GM23338 (cell line): ENCODE measurements around the gene GDF7. TPM values are rescaled to one million over a fixed set of nuclear protein-coding genes. Genes with fewer than 3 reads are reported as not detected.

Experiments used
- ATAC-seq: fragments of 200-7000 bp; cut with Tn5 transposase; 3 replicates; pipeline ENCODE4 v1.9.1; 2020
- DNase-seq: peaks from one replicate; pipeline ENCODE4 v3.0.0-alpha.2; 2015; ENCODE audit warnings: low spot score
- H2AFZ ChIP-seq: fragments of 200-600 bp; sonication (generic); 2 replicates; pipeline ENCODE4 v1.8.0; 2016; ENCODE audit warnings: antibody characterized with exemption, mild to moderate bottlenecking, moderate library complexity
- H3F3A ChIP-seq: fragments of 200-600 bp; sonication (generic); replicated peaks from 2 replicates; pipeline ENCODE4 v1.8.0; 2017; ENCODE audit warnings: antibody characterized with exemption, mixed run types, low read depth
- H3K27ac ChIP-seq: fragments of 200-600 bp; sonication (generic); 2 replicates; pipeline ENCODE4 v1.6.1; 2016; ENCODE audit warnings: low read depth
- H3K27me3 ChIP-seq: fragments of 200-600 bp; sonication (generic); 2 replicates; pipeline ENCODE4 v1.8.0; 2016; ENCODE audit warnings: mild to moderate bottlenecking, mixed run types, moderate library complexity; ENCODE audit not compliant: insufficient read depth
- H3K36me3 ChIP-seq: fragments of 200-600 bp; sonication (generic); 2 replicates; pipeline ENCODE4 v1.8.0; 2016; ENCODE audit warnings: mild to moderate bottlenecking; ENCODE audit not compliant: insufficient read depth
- H3K4me1 ChIP-seq: fragments of 200-600 bp; sonication (generic); 2 replicates; pipeline ENCODE4 v1.8.0; 2016; ENCODE audit warnings: mild to moderate bottlenecking, moderate library complexity; ENCODE audit not compliant: insufficient read depth
- H3K4me2 ChIP-seq: fragments of 200-600 bp; sonication (generic); 2 replicates; pipeline ENCODE4 v1.7.1; 2017; ENCODE audit warnings: mixed run types
- H3K4me3 ChIP-seq: fragments of 200-600 bp; sonication (generic); 2 replicates; pipeline ENCODE4 v1.6.1; 2016; ENCODE audit warnings: mixed run types
- H3K79me2 ChIP-seq: fragments of 200-600 bp; sonication (generic); replicated peaks from 2 replicates; pipeline ENCODE4 v1.8.0; 2017; ENCODE audit warnings: mild to moderate bottlenecking; ENCODE audit not compliant: insufficient read depth
- H3K9me2 ChIP-seq: fragments of 200-600 bp; sonication (generic); 2 replicates; pipeline ENCODE4 v1.8.0; 2017; ENCODE audit not compliant: insufficient read depth
- H4K20me1 ChIP-seq: fragments of 200-600 bp; sonication (generic); replicated peaks from 2 replicates; pipeline ENCODE4 v1.8.0; 2017; ENCODE audit warnings: mild to moderate bottlenecking; ENCODE audit not compliant: insufficient read depth
- H3K27ac Mint-ChIP-seq: 2 replicates; pipeline ENCODE4 v1.8.0; 2020; ENCODE audit warnings: inconsistent platforms, mild to moderate bottlenecking, moderate library complexity, mixed read lengths
- H3K27me3 Mint-ChIP-seq: 3 replicates; pipeline ENCODE4 v1.8.0; 2022; ENCODE audit warnings: low read depth, mild to moderate bottlenecking, moderate library complexity, mixed read lengths, inconsistent platforms; ENCODE audit not compliant: insufficient read depth, poor library complexity
- H3K36me3 Mint-ChIP-seq: 3 replicates; pipeline ENCODE4 v1.8.0; 2021; ENCODE audit warnings: low read depth, mild to moderate bottlenecking, inconsistent platforms, moderate library complexity, mixed read lengths
- H3K4me1 Mint-ChIP-seq: 3 replicates; pipeline ENCODE4 v1.8.0; 2020; ENCODE audit warnings: mild to moderate bottlenecking, inconsistent platforms, mixed read lengths
- H3K4me3 Mint-ChIP-seq: 3 replicates; pipeline ENCODE4 v1.8.0; 2021; ENCODE audit warnings: moderate library complexity, mild to moderate bottlenecking, inconsistent platforms, mixed read lengths
- H3K9me3 Mint-ChIP-seq: 3 replicates; pipeline ENCODE4 v1.8.0; 2020; ENCODE audit warnings: moderate library complexity, mild to moderate bottlenecking, inconsistent platforms, mixed read lengths
- CREB1 ChIP-seq: fragments of 250-450 bp; sonication (Bioruptor Pico); IDR thresholded peaks from 2 replicates; pipeline ENCODE4 v1.5.0; 2020; ENCODE audit warnings: low read depth, mild to moderate bottlenecking, moderate library complexity
- EZH2 ChIP-seq: fragments of 200-600 bp; sonication (generic); IDR thresholded peaks from one replicate; pipeline ENCODE4 v1.8.0; 2017; ENCODE audit warnings: antibody characterized with exemption, mild to moderate bottlenecking, low read depth; ENCODE audit not compliant: unreplicated experiment
- NANOG ChIP-seq: IDR thresholded peaks from 2 replicates; pipeline ENCODE4 v1.6.1; 2016; ENCODE audit warnings: antibody characterized with exemption, borderline replicate concordance
- POLR2AphosphoS5 ChIP-seq: IDR thresholded peaks from 2 replicates; pipeline ENCODE4 v1.6.1; 2016; ENCODE audit warnings: antibody characterized with exemption, low read depth
- STAT1 ChIP-seq: IDR thresholded peaks from one replicate; pipeline ENCODE4 v1.6.1; 2016; ENCODE audit warnings: antibody characterized with exemption; ENCODE audit not compliant: unreplicated experiment
- ZNF331 ChIP-seq: fragments of 250-450 bp; sonication (Bioruptor Pico); IDR thresholded peaks from 2 replicates; pipeline ENCODE4 v1.5.0; 2020; ENCODE audit warnings: low read depth, mild to moderate bottlenecking, moderate library complexity
- polyA plus RNA-seq: library from polyadenylated mRNA; unstranded; fragments of >200 nt; fragmentation: Nextera tagmentation; extraction: Ambion mirVana; gene quantifications from 2 replicates; pipeline ENCODE4 v1.2.1, GENCODE V29; 2016
- total RNA-seq: library from RNA; depleted of rRNA; stranded (reverse); fragments of >200 nt; shearing (Covaris generic); gene quantifications from 2 replicates; pipeline ENCODE4 v1.2.3, GENCODE V29; 2014
- TF ChIP-seq, protein P1 (sequence below): IDR thresholded peaks from 2 replicates; pipeline ENCODE4 v1.6.1; 2016; ENCODE audit warnings: antibody characterized with exemption
- TF ChIP-seq, protein P2 (sequence below): IDR thresholded peaks from one replicate; pipeline ENCODE4 v1.6.1; 2018; ENCODE audit warnings: antibody characterized with exemption; ENCODE audit not compliant: unreplicated experiment
- TF ChIP-seq, protein P3 (sequence below): fragments of 250-450 bp; sonication (Bioruptor Pico); IDR thresholded peaks from 2 replicates; pipeline ENCODE4 v1.5.0; 2020; ENCODE audit warnings: mild to moderate bottlenecking, moderate library complexity

Gene GDF7
- total and polyA plus RNA-seq, 2 experiments from 2014 or later, result 0.19 to 0.52 TPM

DNA sequence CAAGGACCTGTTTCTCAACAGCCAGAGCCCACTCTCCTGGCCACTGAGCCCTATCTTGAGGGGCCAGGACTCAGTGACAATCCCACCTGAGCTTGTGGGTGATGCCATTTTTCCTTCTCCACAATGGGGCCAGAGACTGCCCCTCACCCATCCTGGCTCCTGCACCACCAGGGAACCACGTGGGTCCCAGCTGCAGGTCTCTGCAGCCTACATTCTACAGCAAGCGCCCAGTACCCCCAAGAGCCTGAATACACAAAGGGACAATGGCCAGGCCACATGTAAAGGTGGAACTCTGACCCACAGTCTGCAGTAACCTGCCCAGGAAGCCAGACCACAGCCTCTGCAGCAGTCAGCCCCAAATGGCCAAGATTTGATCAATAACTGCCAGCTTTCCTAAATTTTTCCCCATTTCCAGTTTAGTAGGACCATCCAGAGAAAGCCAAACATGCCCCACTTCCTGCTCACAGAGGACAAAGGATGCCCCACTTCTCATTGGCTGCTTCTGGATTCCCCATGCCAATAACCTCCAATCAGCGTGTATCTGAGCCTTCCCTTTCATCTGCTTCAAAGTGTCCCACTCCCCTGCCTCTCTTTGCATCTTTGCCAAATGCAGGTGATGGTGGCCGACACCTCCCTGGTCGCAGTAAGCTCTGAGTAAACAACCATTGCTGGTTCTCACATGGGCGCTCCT is 35.2 kb upstream of the GDF7 start:
- H3K27me3 ChIP-seq, result no peaks in the 10 kb centered on the region
- no peak overlapping the region for H2AFZ ChIP-seq
- H3K9me3 Mint-ChIP-seq, result no peaks in the 10 kb centered on the region
- H3K27ac ChIP-seq, result no peak overlapping the region
- H3K9me2 ChIP-seq, result no peaks in the 10 kb centered on the region; the same call in 1 of the 2 replicates
- H3K79me2 ChIP-seq, result no peaks in the 10 kb centered on the region
- no peak overlapping the region for H3K4me2 ChIP-seq
- DNase-seq, result no peak
- peaks cover 5% of the 10 kb centered on the region for H3K27me3 Mint-ChIP-seq
- no peaks in the 10 kb centered on the region for H3F3A ChIP-seq
- H4K20me1 ChIP-seq, result no peaks in the 10 kb centered on the region
- no peak overlapping the region for H3K4me3 ChIP-seq
- ATAC-seq, result no peak
- H3K27ac Mint-ChIP-seq, result no peak overlapping the region
- H3K4me1 ChIP-seq, result peaks cover 6% of the 10 kb centered on the region
- no peaks in the 10 kb centered on the region; the same call in 2 of the 3 replicates for H3K36me3 Mint-ChIP-seq
- TF ChIP-seq, protein P1, sequence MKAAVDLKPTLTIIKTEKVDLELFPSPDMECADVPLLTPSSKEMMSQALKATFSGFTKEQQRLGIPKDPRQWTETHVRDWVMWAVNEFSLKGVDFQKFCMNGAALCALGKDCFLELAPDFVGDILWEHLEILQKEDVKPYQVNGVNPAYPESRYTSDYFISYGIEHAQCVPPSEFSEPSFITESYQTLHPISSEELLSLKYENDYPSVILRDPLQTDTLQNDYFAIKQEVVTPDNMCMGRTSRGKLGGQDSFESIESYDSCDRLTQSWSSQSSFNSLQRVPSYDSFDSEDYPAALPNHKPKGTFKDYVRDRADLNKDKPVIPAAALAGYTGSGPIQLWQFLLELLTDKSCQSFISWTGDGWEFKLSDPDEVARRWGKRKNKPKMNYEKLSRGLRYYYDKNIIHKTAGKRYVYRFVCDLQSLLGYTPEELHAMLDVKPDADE, result no peak
- TF ChIP-seq ZNF331 (CRISPR knock-in tag), result no peak
- no peak for TF ChIP-seq NANOG
- no peak for TF ChIP-seq CREB1 (CRISPR knock-in tag)
- TF ChIP-seq, protein P2, sequence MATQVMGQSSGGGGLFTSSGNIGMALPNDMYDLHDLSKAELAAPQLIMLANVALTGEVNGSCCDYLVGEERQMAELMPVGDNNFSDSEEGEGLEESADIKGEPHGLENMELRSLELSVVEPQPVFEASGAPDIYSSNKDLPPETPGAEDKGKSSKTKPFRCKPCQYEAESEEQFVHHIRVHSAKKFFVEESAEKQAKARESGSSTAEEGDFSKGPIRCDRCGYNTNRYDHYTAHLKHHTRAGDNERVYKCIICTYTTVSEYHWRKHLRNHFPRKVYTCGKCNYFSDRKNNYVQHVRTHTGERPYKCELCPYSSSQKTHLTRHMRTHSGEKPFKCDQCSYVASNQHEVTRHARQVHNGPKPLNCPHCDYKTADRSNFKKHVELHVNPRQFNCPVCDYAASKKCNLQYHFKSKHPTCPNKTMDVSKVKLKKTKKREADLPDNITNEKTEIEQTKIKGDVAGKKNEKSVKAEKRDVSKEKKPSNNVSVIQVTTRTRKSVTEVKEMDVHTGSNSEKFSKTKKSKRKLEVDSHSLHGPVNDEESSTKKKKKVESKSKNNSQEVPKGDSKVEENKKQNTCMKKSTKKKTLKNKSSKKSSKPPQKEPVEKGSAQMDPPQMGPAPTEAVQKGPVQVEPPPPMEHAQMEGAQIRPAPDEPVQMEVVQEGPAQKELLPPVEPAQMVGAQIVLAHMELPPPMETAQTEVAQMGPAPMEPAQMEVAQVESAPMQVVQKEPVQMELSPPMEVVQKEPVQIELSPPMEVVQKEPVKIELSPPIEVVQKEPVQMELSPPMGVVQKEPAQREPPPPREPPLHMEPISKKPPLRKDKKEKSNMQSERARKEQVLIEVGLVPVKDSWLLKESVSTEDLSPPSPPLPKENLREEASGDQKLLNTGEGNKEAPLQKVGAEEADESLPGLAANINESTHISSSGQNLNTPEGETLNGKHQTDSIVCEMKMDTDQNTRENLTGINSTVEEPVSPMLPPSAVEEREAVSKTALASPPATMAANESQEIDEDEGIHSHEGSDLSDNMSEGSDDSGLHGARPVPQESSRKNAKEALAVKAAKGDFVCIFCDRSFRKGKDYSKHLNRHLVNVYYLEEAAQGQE, result no peak
- TF ChIP-seq EZH2, result no peak
- no peak overlapping the region for H3K4me3 Mint-ChIP-seq
- H3K4me1 Mint-ChIP-seq, result peaks cover 31% of the 10 kb centered on the region
- H3K36me3 ChIP-seq, result no peaks in the 10 kb centered on the region

DNA sequence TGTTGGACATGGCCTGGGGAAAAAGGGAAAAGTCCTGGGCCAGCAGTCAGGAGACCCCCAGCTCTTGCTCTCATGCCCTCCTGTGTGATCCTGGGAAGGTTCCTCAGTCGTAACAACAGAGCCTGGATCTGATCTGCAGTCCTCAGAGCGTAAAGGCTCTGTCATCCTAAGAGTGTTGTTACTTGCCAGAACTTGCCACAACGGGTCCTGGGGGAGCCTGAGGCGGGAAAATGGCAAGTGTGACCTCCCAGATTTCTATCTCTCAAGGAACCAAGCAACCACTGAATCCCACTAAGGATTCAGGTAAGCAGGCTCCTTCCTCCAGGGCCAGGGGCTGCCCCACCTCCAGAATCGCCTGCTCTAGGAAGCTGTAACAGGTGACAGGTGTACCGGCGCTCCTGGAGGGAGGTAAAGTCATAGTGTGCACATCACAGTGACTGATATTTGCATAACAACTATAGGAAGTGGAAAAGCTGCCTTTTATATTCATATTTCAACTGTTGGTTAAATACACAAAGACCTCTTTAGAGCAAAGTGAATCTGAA is 34.4 kb upstream of the GDF7 start:
- H3K9me2 ChIP-seq, result no peaks in the 10 kb centered on the region; the same call in 1 of the 2 replicates
- DNase-seq (no peak), ATAC-seq (no peak)
- no peaks in the 10 kb centered on the region for H3K79me2 ChIP-seq
- no peaks in the 10 kb centered on the region for H3K27me3 ChIP-seq
- H3F3A ChIP-seq, result no peaks in the 10 kb centered on the region
- H3K4me3 ChIP-seq, result no peak overlapping the region
- no peaks in the 10 kb centered on the region for H3K36me3 ChIP-seq
- H3K27ac ChIP-seq, result no peak overlapping the region
- H2AFZ ChIP-seq, result no peak overlapping the region
- H3K4me2 ChIP-seq, result no peak overlapping the region; the same call in 1 of the 2 replicates
- Mint-ChIP-seq H3K4me3 (no peak overlapping the region), H3K9me3 (no peaks in the 10 kb centered on the region), H3K4me1 (peaks cover 31% of the 10 kb centered on the region), H3K27ac (no peak overlapping the region), H3K36me3 (no peaks in the 10 kb centered on the region; the same call in 2 of the 3 replicates), H3K27me3 (peaks cover 5% of the 10 kb centered on the region)
- H4K20me1 ChIP-seq, result no peaks in the 10 kb centered on the region
- H3K4me1 ChIP-seq, result peaks cover 6% of the 10 kb centered on the region
- TF ChIP-seq STAT1 (no peak), NANOG (no peak), POLR2AphosphoS5 (no peak)
- TF ChIP-seq, protein P3, sequence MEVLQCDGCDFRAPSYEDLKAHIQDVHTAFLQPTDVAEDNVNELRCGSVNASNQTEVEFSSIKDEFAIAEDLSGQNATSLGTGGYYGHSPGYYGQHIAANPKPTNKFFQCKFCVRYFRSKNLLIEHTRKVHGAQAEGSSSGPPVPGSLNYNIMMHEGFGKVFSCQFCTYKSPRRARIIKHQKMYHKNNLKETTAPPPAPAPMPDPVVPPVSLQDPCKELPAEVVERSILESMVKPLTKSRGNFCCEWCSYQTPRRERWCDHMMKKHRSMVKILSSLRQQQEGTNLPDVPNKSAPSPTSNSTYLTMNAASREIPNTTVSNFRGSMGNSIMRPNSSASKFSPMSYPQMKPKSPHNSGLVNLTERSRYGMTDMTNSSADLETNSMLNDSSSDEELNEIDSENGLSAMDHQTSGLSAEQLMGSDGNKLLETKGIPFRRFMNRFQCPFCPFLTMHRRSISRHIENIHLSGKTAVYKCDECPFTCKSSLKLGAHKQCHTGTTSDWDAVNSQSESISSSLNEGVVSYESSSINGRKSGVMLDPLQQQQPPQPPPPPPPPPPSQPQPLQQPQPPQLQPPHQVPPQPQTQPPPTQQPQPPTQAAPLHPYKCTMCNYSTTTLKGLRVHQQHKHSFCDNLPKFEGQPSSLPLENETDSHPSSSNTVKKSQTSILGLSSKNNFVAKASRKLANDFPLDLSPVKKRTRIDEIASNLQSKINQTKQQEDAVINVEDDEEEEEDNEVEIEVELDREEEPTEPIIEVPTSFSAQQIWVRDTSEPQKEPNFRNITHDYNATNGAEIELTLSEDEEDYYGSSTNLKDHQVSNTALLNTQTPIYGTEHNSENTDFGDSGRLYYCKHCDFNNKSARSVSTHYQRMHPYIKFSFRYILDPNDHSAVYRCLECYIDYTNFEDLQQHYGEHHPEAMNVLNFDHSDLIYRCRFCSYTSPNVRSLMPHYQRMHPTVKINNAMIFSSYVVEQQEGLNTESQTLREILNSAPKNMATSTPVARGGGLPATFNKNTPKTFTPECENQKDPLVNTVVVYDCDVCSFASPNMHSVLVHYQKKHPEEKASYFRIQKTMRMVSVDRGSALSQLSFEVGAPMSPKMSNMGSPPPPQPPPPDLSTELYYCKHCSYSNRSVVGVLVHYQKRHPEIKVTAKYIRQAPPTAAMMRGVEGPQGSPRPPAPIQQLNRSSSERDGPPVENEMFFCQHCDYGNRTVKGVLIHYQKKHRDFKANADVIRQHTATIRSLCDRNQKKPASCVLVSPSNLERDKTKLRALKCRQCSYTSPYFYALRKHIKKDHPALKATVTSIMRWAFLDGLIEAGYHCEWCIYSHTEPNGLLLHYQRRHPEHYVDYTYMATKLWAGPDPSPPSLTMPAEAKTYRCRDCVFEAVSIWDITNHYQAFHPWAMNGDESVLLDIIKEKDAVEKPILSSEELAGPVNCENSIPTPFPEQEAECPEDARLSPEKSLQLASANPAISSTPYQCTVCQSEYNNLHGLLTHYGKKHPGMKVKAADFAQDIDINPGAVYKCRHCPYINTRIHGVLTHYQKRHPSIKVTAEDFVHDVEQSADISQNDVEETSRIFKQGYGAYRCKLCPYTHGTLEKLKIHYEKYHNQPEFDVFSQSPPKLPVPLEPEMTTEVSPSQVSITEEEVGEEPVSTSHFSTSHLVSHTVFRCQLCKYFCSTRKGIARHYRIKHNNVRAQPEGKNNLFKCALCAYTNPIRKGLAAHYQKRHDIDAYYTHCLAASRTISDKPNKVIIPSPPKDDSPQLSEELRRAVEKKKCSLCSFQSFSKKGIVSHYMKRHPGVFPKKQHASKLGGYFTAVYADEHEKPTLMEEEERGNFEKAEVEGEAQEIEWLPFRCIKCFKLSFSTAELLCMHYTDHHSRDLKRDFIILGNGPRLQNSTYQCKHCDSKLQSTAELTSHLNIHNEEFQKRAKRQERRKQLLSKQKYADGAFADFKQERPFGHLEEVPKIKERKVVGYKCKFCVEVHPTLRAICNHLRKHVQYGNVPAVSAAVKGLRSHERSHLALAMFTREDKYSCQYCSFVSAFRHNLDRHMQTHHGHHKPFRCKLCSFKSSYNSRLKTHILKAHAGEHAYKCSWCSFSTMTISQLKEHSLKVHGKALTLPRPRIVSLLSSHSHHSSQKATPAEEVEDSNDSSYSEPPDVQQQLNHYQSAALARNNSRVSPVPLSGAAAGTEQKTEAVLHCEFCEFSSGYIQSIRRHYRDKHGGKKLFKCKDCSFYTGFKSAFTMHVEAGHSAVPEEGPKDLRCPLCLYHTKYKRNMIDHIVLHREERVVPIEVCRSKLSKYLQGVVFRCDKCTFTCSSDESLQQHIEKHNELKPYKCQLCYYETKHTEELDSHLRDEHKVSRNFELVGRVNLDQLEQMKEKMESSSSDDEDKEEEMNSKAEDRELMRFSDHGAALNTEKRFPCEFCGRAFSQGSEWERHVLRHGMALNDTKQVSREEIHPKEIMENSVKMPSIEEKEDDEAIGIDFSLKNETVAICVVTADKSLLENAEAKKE (CRISPR knock-in tag), result no peak
